ENCODE results near the gene SGK2. TPM values are rescaled to one million over a fixed set of nuclear protein-coding genes. Genes with fewer than 3 reads are reported as not detected.
"Not testable (repeated sequence)": the region's sequence is repeated elsewhere in the genome, so short reads cannot be mapped to it uniquely, and the experiment has no call there.

Gene SGK2
- total RNA-seq, 1 donor from 2014 or later, result 2.5 TPM

- H3K9me3 Mint-ChIP-seq (ENCODE audit: unreplicated experiment), result no peaks in the 10 kb centered on the region
- DNase-seq (ENCODE audit: extremely low spot score, unreplicated experiment), result no peak
- peak overlapping the region; percentile 69 for H3K27ac Mint-ChIP-seq (ENCODE audit: unreplicated experiment)
- TF ChIP-seq CTCF (IDR thresholded peaks at IDR 0.05), result no peak
- H3K27me3 Mint-ChIP-seq (ENCODE audit: unreplicated experiment), result no peaks in the 10 kb centered on the region
- peaks cover 26% of the 10 kb centered on the region for H3K4me1 Mint-ChIP-seq (ENCODE audit: unreplicated experiment)
- no peaks in the 10 kb centered on the region for H3K36me3 Mint-ChIP-seq (ENCODE audit: unreplicated experiment)
- no peak overlapping the region for H3K4me3 Mint-ChIP-seq (ENCODE audit: unreplicated experiment)
Measured at GRCh38 chr20:43584448-43585136, 25.8 kb downstream of the SGK2 start.

- Mint-ChIP-seq H3K4me3 (ENCODE audit: unreplicated experiment) (no peak overlapping the region), H3K27me3 (ENCODE audit: unreplicated experiment) (no peaks in the 10 kb centered on the region), H3K4me1 (ENCODE audit: unreplicated experiment) (peaks cover 40% of the 10 kb centered on the region), H3K9me3 (ENCODE audit: unreplicated experiment) (no peaks in the 10 kb centered on the region), H3K36me3 (ENCODE audit: unreplicated experiment) (no peaks in the 10 kb centered on the region), H3K27ac (ENCODE audit: unreplicated experiment) (no peak overlapping the region)
- TF ChIP-seq CTCF (IDR thresholded peaks at IDR 0.05), result no peak
- no peak for DNase-seq (ENCODE audit: extremely low spot score, unreplicated experiment)
Measured at GRCh38 chr20:43586641-43587040, 27.8 kb downstream of the SGK2 start.

GRCh38 chr20:43588526-43588925 is 29.7 kb downstream of the SGK2 start:
- H3K4me3 Mint-ChIP-seq (ENCODE audit: unreplicated experiment); H3K27me3 Mint-ChIP-seq (ENCODE audit: unreplicated experiment); H3K9me3 Mint-ChIP-seq (ENCODE audit: unreplicated experiment); DNase-seq (ENCODE audit: extremely low spot score, unreplicated experiment); H3K27ac Mint-ChIP-seq (ENCODE audit: unreplicated experiment); H3K36me3 Mint-ChIP-seq (ENCODE audit: unreplicated experiment): not testable (repeated sequence)
- H3K4me1 Mint-ChIP-seq (ENCODE audit: unreplicated experiment), result peaks cover 40% of the 10 kb centered on the region

GRCh38 chr20:43590036-43590391 is 31.2 kb downstream of the SGK2 start:
- Mint-ChIP-seq H3K9me3 (ENCODE audit: unreplicated experiment) (no peaks in the 10 kb centered on the region), H3K4me3 (ENCODE audit: unreplicated experiment) (peak overlapping the region; percentile 92), H3K27ac (ENCODE audit: unreplicated experiment) (peak overlapping the region; percentile 98), H3K27me3 (ENCODE audit: unreplicated experiment) (no peaks in the 10 kb centered on the region), H3K36me3 (ENCODE audit: unreplicated experiment) (peaks cover 5% of the 10 kb centered on the region), H3K4me1 (ENCODE audit: unreplicated experiment) (peaks cover 25% of the 10 kb centered on the region)
- no peak for TF ChIP-seq CTCF (IDR thresholded peaks at IDR 0.05)
- DNase-seq (ENCODE audit: extremely low spot score, unreplicated experiment), result no peak

GRCh38 chr20:43590392-43591303 is 31.8 kb downstream of the SGK2 start, which contains the start of gene IFT52:
Gene IFT52, plus strand, starts transcription at chr20:43590937. Its CDS starts 3,762 bp downstream, at chr20:43594699.
- H3K36me3 Mint-ChIP-seq (ENCODE audit: unreplicated experiment), result peaks cover 7% of the 10 kb centered on the region
- H3K27ac Mint-ChIP-seq (ENCODE audit: unreplicated experiment), result peak within 1 kb of the TSS; percentile 98
- no peaks in the 10 kb centered on the region for H3K9me3 Mint-ChIP-seq (ENCODE audit: unreplicated experiment)
- H3K4me1 Mint-ChIP-seq (ENCODE audit: unreplicated experiment), result peaks cover 22% of the 10 kb centered on the region
- peak within 1 kb of the TSS; percentile 92 for H3K4me3 Mint-ChIP-seq (ENCODE audit: unreplicated experiment)
- TF ChIP-seq CTCF (IDR thresholded peaks at IDR 0.05), result no peak
- no peaks in the 10 kb centered on the region for H3K27me3 Mint-ChIP-seq (ENCODE audit: unreplicated experiment)
- peak; percentile 95 for DNase-seq (ENCODE audit: extremely low spot score, unreplicated experiment)

GRCh38 chr20:43601960-43602359 is 43.1 kb downstream of the SGK2 start:
- not testable (repeated sequence) for H3K4me3 Mint-ChIP-seq (ENCODE audit: unreplicated experiment); H3K27me3 Mint-ChIP-seq (ENCODE audit: unreplicated experiment); H3K4me1 Mint-ChIP-seq (ENCODE audit: unreplicated experiment); H3K27ac Mint-ChIP-seq (ENCODE audit: unreplicated experiment); H3K9me3 Mint-ChIP-seq (ENCODE audit: unreplicated experiment); DNase-seq (ENCODE audit: extremely low spot score, unreplicated experiment)
- H3K36me3 Mint-ChIP-seq (ENCODE audit: unreplicated experiment), result peaks cover 39% of the 10 kb centered on the region
